Heart right ventricle (tissue), 16 donors: ENCODE results near the gene MED19. TPM values are rescaled to one million over a fixed set of nuclear protein-coding genes. Genes with fewer than 3 reads are reported as not detected.
"Not testable (repeated sequence)": the region's sequence is repeated elsewhere in the genome, so short reads cannot be mapped to it uniquely, and the experiment has no call there.

ENCODE experiments used
- ATAC-seq, 8 donors: fragments of 200-7000 bp; cut with Tn5 transposase; one replicate each; pipeline ENCODE4 v1.9.1; 2020; ENCODE audit warnings: mild to moderate bottlenecking in 8 of 8, moderate library complexity in 8 of 8, moderate number of reproducible peaks in 1 of 8
- DNase-seq, 2 donors: peaks; one replicate each; pipeline ENCODE4 v3.0.0-alpha.2; 2020
- H3K27ac ChIP-seq, 10 donors: fragments of 200-600 bp; sonication (generic) in 2 of 10; one replicate each; pipeline versions ENCODE4 v1.5.0 to v1.8.0; 2020 to 2022; ENCODE audit warnings: mild to moderate bottlenecking in 3 of 10
- H3K27me3 ChIP-seq, 7 donors: fragments of 200-600 bp; one replicate each; pipeline ENCODE4 v1.8.0; 2021 to 2022; ENCODE audit warnings: mild to moderate bottlenecking in 2 of 7
- H3K36me3 ChIP-seq, 9 donors: fragments of 200-600 bp; sonication (generic) in 1 of 9; one replicate each; pipeline versions ENCODE4 v1.5.0 to v1.8.0; 2020 to 2022; ENCODE audit warnings: mild to moderate bottlenecking in 2 of 9
- H3K4me1 ChIP-seq, 9 donors: fragments of 200-600 bp; sonication (generic) in 1 of 9; one replicate each; pipeline versions ENCODE4 v1.5.0 to v1.8.0; 2020 to 2022; ENCODE audit warnings: mild to moderate bottlenecking in 4 of 9
- H3K4me3 ChIP-seq, 10 donors: fragments of 200-600 bp; sonication (generic) in 2 of 10; one replicate each; pipeline versions ENCODE4 v1.5.0 to v1.8.0; 2020 to 2022; ENCODE audit warnings: mild to moderate bottlenecking in 7 of 10, moderate library complexity in 2 of 10
- H3K9me3 ChIP-seq, 11 donors: fragments of 200-600 bp in 10 of 11; sonication (generic) in 2 of 11; one replicate each; pipeline versions ENCODE4 v1.5.0 to v1.8.0; 2013 to 2022; ENCODE audit warnings: mild to moderate bottlenecking in 2 of 11, control low read depth in 1 of 11, moderate library complexity in 1 of 11
- CTCF ChIP-seq, 9 donors: fragments of 200-600 bp; sonication (generic) in 2 of 9; IDR thresholded peaks; one replicate each; pipeline versions ENCODE4 v1.5.0 to v1.8.0; 2021 to 2022; ENCODE audit warnings: antibody characterized with exemption in 9 of 9, mild to moderate bottlenecking in 5 of 9, moderate library complexity in 1 of 9
- WGBS, 2 donors: extraction: QIAGEN DNeasy Blood & Tissue Kit; methylation state at CpG; one replicate each; pipeline ENCODE4 v1.1.7; 2013; ENCODE audit warnings: inconsistent platforms in 1 of 2; 5-methylcytosine and 5-hydroxymethylcytosine counted together
- intact Hi-C, 10 donors: fragments of 100-400 bp; cut with DNase I; formaldehyde crosslinking; loops; one replicate each; pipeline versions ENCODE4 v1.11.1 to v1.14.2; 2022
- polyA plus RNA-seq, 2 donors: library from polyadenylated mRNA; stranded (reverse); fragments of 200-250 nt; gene quantifications; one replicate each; pipeline ENCODE4 v1.2.3, GENCODE V29; 2013
- total RNA-seq, 10 donors: library from RNA; stranded (reverse); fragmentation: NEBNext Ultra II Directional in 3 of 10; extraction: Animal tissue kit (Norgen Biotek cat#: 25700) in 3 of 10; gene quantifications; one replicate each; pipeline versions ENCODE4 v1.2.1 to v1.2.4, GENCODE V29; 2021 to 2023
- donor health status: Arrhythmogenic right ventricular cardiomyopathy.
- donor health status: ischemic (EF 13 %, LVEDD 7.1; RV severe dilation, severe dysfunction).
- donor health status: healthy with polysubstance abuse.
- donor health status: DM: no; HTN: yes; CAD: no.
- donor health status: DM: no; HTN: no; CAD: no.
- donor health status: ischemic (EF 25% LVEDD 6.9; RV normal size, moderate dysfunction).
- donor health status: ischemic (EF 25% LVEDD 5.7; RV mildly dilated, moderate dysfunction).
- donor health status: healthy.
- donor health status: DM: yes; HTN: yes; CAD: no.
- donor health status: Ischemic cardiomyopathy.
- donor health status: ischemic (EF 35%, LVEDD 5.7; RV mildly dilated, moderate dysfunction).
- donor health status: nonischemic (EF 11% LVEDD 7.7; RV severe dilation, severe dysfunction).
- donor health status: DM: yes; HTN: yes; CAD: no.
- donor health status: PGD.
- donor health status: ischemic (EF 29% LVEDD 5.4; RV normal size, mild dysfunction).
- donor health status: nonischemic (EF 23%, LVEDD 6.1; RV moderate dilation, normal function).

Gene MED19
- total and polyA plus RNA-seq, 12 donors: 5.2 to 18.3 (median 8.4) TPM

- DNase-seq (no peak), ATAC-seq (no peak)
- TF ChIP-seq CTCF (IDR thresholded peaks at IDR 0.05): no peak
- H3K4me3 ChIP-seq: no peak overlapping the region
- 94% methylated on average over 1 of the region's 1 CpG for WGBS, 2 donors
- H3K9me3 ChIP-seq: no peaks in the 10 kb centered on the region
- peaks cover 0 to 19% (median 14%) of the 10 kb centered on the region in 9 donors for H3K4me1 ChIP-seq
- H3K27ac ChIP-seq: peak overlapping the region in 1 of 10 donors; percentile 10
- intact Hi-C loops: no loop called here
- H3K27me3 ChIP-seq: no peaks in the 10 kb centered on the region
- H3K36me3 ChIP-seq: peaks cover 0 to 29% (median 0%) of the 10 kb centered on the region in 9 donors
These were observed 20.6 kb upstream of the MED19 start for GRCh38 chr11:57732661-57733060.

GRCh38 chr11:57729479-57729878, 17.5 kb upstream of the MED19 start:
- ATAC-seq (no peak), DNase-seq (no peak)
- TF ChIP-seq CTCF (IDR thresholded peaks at IDR 0.05): no peak
- H3K9me3 ChIP-seq: no peaks in the 10 kb centered on the region
- no peaks in the 10 kb centered on the region for H3K27me3 ChIP-seq
- H3K4me1 ChIP-seq: peaks cover 0 to 10% (median 4%) of the 10 kb centered on the region in 9 donors
- intact Hi-C loops: no loop called here
- WGBS, 2 donors: 95 to 96% methylated on average over 7 of the region's 7 CpGs
- H3K36me3 ChIP-seq: peaks cover 0 to 22% (median 0%) of the 10 kb centered on the region in 9 donors
- H3K27ac ChIP-seq: no peak overlapping the region
- no peak overlapping the region for H3K4me3 ChIP-seq

GRCh38 chr11:57728829-57729228, 16.8 kb upstream of the MED19 start:
- intact Hi-C loops: no loop called here
- Histone ChIP-seq H3K4me1 (peaks cover 0 to 10% (median 4%) of the 10 kb centered on the region in 9 donors), H3K27me3 (no peaks in the 10 kb centered on the region), H3K4me3 (no peak overlapping the region), H3K27ac (no peak overlapping the region), H3K9me3 (no peaks in the 10 kb centered on the region), H3K36me3 (peaks cover 0 to 23% (median 0%) of the 10 kb centered on the region in 9 donors)
- ATAC-seq (no peak), DNase-seq (no peak)
- no peak for TF ChIP-seq CTCF (IDR thresholded peaks at IDR 0.05)
- 69 to 77% methylated on average over 7 of the region's 7 CpGs for WGBS, 2 donors

- H3K9me3 ChIP-seq: no peaks in the 10 kb centered on the region
- intact Hi-C loops: no loop called here
- H3K36me3 ChIP-seq: peaks cover 0 to 36% (median 0%) of the 10 kb centered on the region in 9 donors
- no peak overlapping the region for H3K4me3 ChIP-seq
- no peak for ATAC-seq
- H3K27me3 ChIP-seq: no peaks in the 10 kb centered on the region
- 58 to 61% methylated on average over 2 of the region's 2 CpGs for WGBS, 2 donors
- H3K4me1 ChIP-seq: peaks cover 0 to 9% (median 1%) of the 10 kb centered on the region in 9 donors
- no peak overlapping the region for H3K27ac ChIP-seq
- no peak for DNase-seq
- TF ChIP-seq CTCF (IDR thresholded peaks at IDR 0.05): no peak
These were observed 15.2 kb upstream of the MED19 start for GRCh38 chr11:57727185-57727584.

GRCh38 chr11:57716726-57717125, 4.7 kb upstream of the MED19 start:
- H3K9me3 ChIP-seq, ATAC-seq, intact Hi-C loops, DNase-seq, H3K4me3 ChIP-seq, H3K27me3 ChIP-seq, H3K27ac ChIP-seq: not testable (repeated sequence)
- Histone ChIP-seq H3K36me3 (peaks cover 0 to 37% (median 0%) of the 10 kb centered on the region in 9 donors), H3K4me1 (peaks cover 7 to 27% (median 26%) of the 10 kb centered on the region in 9 donors)
- WGBS, 2 donors: 91 to 96% methylated on average over 18 to 28 of the region's 34 CpGs
